Hepatocyte (in vitro differentiated cells): ENCODE results near the gene PHLDA1. TPM values are rescaled to one million over a fixed set of nuclear protein-coding genes. Genes with fewer than 3 reads are reported as not detected.
A peak's percentile ranks its signal among the peaks of the same experiment; 100 is the strongest.

ENCODE experiments used
- DNase-seq: peaks from one replicate; pipeline ENCODE4 v3.0.0-alpha.2; 2016; ENCODE audit warnings: low spot score
- H2AFZ ChIP-seq: fragments of 200-600 bp; sonication (generic); 2 replicates; pipeline ENCODE4 v1.6.0; 2016; ENCODE audit warnings: antibody characterized with exemption, mild to moderate bottlenecking
- H3K27ac ChIP-seq: fragments of 200-600 bp; sonication (generic); 2 replicates; pipeline ENCODE4 v1.5.1; 2016; ENCODE audit warnings: mild to moderate bottlenecking
- H3K27me3 ChIP-seq: fragments of 200-600 bp; sonication (generic); 2 replicates; pipeline ENCODE4 v1.6.1; 2016
- H3K36me3 ChIP-seq: fragments of 200-600 bp; sonication (generic); replicated peaks from 2 replicates; pipeline ENCODE4 v1.5.1; 2016; ENCODE audit warnings: low read depth; ENCODE audit not compliant: insufficient read depth
- H3K4me1 ChIP-seq: fragments of 200-600 bp; sonication (generic); 2 replicates; pipeline ENCODE4 v1.5.1; 2016; ENCODE audit warnings: mild to moderate bottlenecking, moderate library complexity; ENCODE audit not compliant: insufficient read depth
- H3K4me2 ChIP-seq: fragments of 200-600 bp; sonication (generic); 2 replicates; pipeline ENCODE4 v1.6.0; 2016
- H3K4me3 ChIP-seq: fragments of 200-600 bp; sonication (generic); 2 replicates; pipeline ENCODE4 v1.5.1; 2016; ENCODE audit warnings: mild to moderate bottlenecking
- H3K79me2 ChIP-seq: fragments of 200-600 bp; sonication (generic); 2 replicates; pipeline ENCODE4 v1.6.0; 2017; ENCODE audit warnings: mild to moderate bottlenecking
- H3K9me2 ChIP-seq: fragments of 200-600 bp; sonication (generic); replicated peaks from 2 replicates; pipeline ENCODE4 v1.6.0; 2017; ENCODE audit warnings: mild to moderate bottlenecking; ENCODE audit not compliant: insufficient read depth
- H3K9me3 ChIP-seq: fragments of 200-600 bp; sonication (generic); 2 replicates; pipeline ENCODE4 v1.5.1; 2016; ENCODE audit warnings: low read depth, mild to moderate bottlenecking
- H4K20me1 ChIP-seq: fragments of 200-600 bp; sonication (generic); 2 replicates; pipeline ENCODE4 v1.6.0; 2016; ENCODE audit warnings: mild to moderate bottlenecking; ENCODE audit not compliant: insufficient read depth, poor library complexity, severe bottlenecking
- CTCF ChIP-seq: fragments of 200-600 bp; sonication (generic); IDR thresholded peaks from 2 replicates; pipeline ENCODE4 v1.5.1; 2016; ENCODE audit warnings: antibody characterized with exemption, mild to moderate bottlenecking; ENCODE audit not compliant: poor library complexity
- EZH2 ChIP-seq: fragments of 200-600 bp; sonication (generic); IDR thresholded peaks from 2 replicates; pipeline ENCODE4 v1.6.1; 2016; ENCODE audit warnings: antibody characterized with exemption, mild to moderate bottlenecking, borderline replicate concordance
- EZH2phosphoT487 ChIP-seq: fragments of 200-600 bp; sonication (generic); IDR thresholded peaks from one replicate; pipeline ENCODE4 v1.6.1; 2018; ENCODE audit warnings: antibody characterized with exemption, mild to moderate bottlenecking, low read depth, moderate library complexity; ENCODE audit not compliant: unreplicated experiment, severe bottlenecking
- WGBS: methylation state at CpG from one replicate; pipeline ENCODE4 v1.1.6; 2016; ENCODE audit warnings: low lambda C conversion rate; ENCODE audit errors: missing lambda C conversion rate; 5-methylcytosine and 5-hydroxymethylcytosine counted together
- polyA plus RNA-seq: library from polyadenylated mRNA; unstranded; fragments of >200 nt; fragmentation: Nextera tagmentation; extraction: Ambion mirVana; gene quantifications from 2 replicates; pipeline ENCODE4 v1.2.1, GENCODE V29; 2016
- total RNA-seq: library from RNA; depleted of rRNA; stranded (reverse); fragments of >200 nt; gene quantifications from 2 replicates; pipeline ENCODE4 v1.2.3, GENCODE V29; 2014

Gene PHLDA1
- total and polyA plus RNA-seq, 2 experiments from 2014 or later = 29.9 to 50.8 TPM

- no peak for DNase-seq
- Histone ChIP-seq H3K36me3 (no peaks in the 10 kb centered on the region), H3K4me3 (no peak overlapping the region), H3K9me3 (no peaks in the 10 kb centered on the region), H3K4me1 (no peaks in the 10 kb centered on the region), H2AFZ (no peak overlapping the region), H3K9me2 (no peaks in the 10 kb centered on the region), H4K20me1 (no peaks in the 10 kb centered on the region), H3K27me3 (no peaks in the 10 kb centered on the region), H3K4me2 (no peak overlapping the region), H3K27ac (no peak overlapping the region), H3K79me2 (no peaks in the 10 kb centered on the region)
- no peak for TF ChIP-seq EZH2phosphoT487
- TF ChIP-seq EZH2 = no peak
- no peak for TF ChIP-seq CTCF
Observed at GRCh38 chr12:75995691-75996090, 35.9 kb downstream of the PHLDA1 start.

GRCh38 chr12:75994069-75994740 lies 37.4 kb downstream of the PHLDA1 start:
- no peak for TF ChIP-seq EZH2phosphoT487
- no peak for TF ChIP-seq EZH2
- TF ChIP-seq CTCF = no peak
- no peak overlapping the region for H3K27ac ChIP-seq
- H3K36me3 ChIP-seq = no peaks in the 10 kb centered on the region
- H3K9me3 ChIP-seq = no peaks in the 10 kb centered on the region
- no peak for DNase-seq
- H3K9me2 ChIP-seq = no peaks in the 10 kb centered on the region
- H3K4me2 ChIP-seq = no peak overlapping the region
- H3K27me3 ChIP-seq = no peaks in the 10 kb centered on the region
- H3K4me3 ChIP-seq = no peak overlapping the region
- H2AFZ ChIP-seq = no peak overlapping the region
- no peaks in the 10 kb centered on the region for H3K79me2 ChIP-seq
- no peaks in the 10 kb centered on the region for H4K20me1 ChIP-seq
- H3K4me1 ChIP-seq = peaks cover 7% of the 10 kb centered on the region
- WGBS = 55% methylated on average over 4 of the region's 4 CpGs

GRCh38 chr12:75991753-75992152 lies 39.8 kb downstream of the PHLDA1 start:
- Histone ChIP-seq H2AFZ (no peak overlapping the region), H4K20me1 (no peaks in the 10 kb centered on the region), H3K36me3 (no peaks in the 10 kb centered on the region), H3K4me1 (peaks cover 7% of the 10 kb centered on the region), H3K27me3 (no peaks in the 10 kb centered on the region), H3K9me3 (no peaks in the 10 kb centered on the region), H3K4me3 (no peak overlapping the region), H3K27ac (peak overlapping the region; percentile 65), H3K4me2 (no peak overlapping the region), H3K9me2 (no peaks in the 10 kb centered on the region), H3K79me2 (no peaks in the 10 kb centered on the region)
- WGBS = 75% methylated on average over 5 of the region's 5 CpGs
- no peak for DNase-seq
- TF ChIP-seq CTCF (no peak), EZH2phosphoT487 (no peak), EZH2 (no peak)
